GM12878 (cell line): ENCODE results near the gene NEK2.

Experiments
- SRF ChIP-seq, 2 experiments: IDR thresholded peaks; 2 replicates each; pipeline ENCODE4 v1.6.1; 2011; ENCODE audit warnings: low read depth in 2 of 2, low read length in 2 of 2, mild to moderate bottlenecking in 1 of 2, moderate library complexity in 1 of 2
- TF ChIP-seq, protein P1 (sequence below), 3 experiments: IDR thresholded peaks in 2 of 3; conservative IDR thresholded peaks in 1 of 3; 2 replicates each; pipeline ENCODE4 v1.5.1; 2011; ENCODE audit warnings: low read depth in 3 of 3, low read length in 3 of 3, mild to moderate bottlenecking in 3 of 3, control low read depth in 2 of 3, moderate library complexity in 2 of 3, inconsistent platforms in 1 of 3, mixed read lengths in 1 of 3; ENCODE audit not compliant: control insufficient read depth in 2 of 3, insufficient read depth in 1 of 3; ENCODE audit errors: extremely low read depth in 1 of 3
- TF ChIP-seq, protein P2 (sequence below): IDR thresholded peaks from 2 replicates; pipeline ENCODE4 v1.6.1; 2012; ENCODE audit warnings: improper control_type of control experiment, low read depth, low read length; ENCODE audit not compliant: insufficient replicate concordance

DNA sequence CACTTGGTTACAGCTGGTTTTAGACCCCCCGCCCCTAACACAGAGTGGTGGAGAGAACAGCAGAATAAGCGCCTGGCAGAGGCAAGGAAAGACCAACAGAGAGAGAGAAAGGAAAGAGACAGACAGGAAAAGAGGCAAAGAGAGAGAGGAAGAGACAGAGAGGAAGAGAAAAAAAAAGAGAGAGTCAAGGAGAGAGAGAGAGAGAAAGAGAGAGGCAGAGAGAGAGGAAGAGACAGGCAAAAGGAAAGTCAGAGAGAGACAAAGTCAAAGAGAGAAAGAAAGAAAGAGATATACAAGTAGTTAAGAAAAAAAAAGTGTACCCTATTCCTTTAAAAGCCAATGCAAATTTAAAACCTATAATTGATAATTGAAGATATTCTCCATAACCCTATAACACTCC is 13.0 kb upstream of the NEK2 start:
- TF ChIP-seq, protein P1, sequence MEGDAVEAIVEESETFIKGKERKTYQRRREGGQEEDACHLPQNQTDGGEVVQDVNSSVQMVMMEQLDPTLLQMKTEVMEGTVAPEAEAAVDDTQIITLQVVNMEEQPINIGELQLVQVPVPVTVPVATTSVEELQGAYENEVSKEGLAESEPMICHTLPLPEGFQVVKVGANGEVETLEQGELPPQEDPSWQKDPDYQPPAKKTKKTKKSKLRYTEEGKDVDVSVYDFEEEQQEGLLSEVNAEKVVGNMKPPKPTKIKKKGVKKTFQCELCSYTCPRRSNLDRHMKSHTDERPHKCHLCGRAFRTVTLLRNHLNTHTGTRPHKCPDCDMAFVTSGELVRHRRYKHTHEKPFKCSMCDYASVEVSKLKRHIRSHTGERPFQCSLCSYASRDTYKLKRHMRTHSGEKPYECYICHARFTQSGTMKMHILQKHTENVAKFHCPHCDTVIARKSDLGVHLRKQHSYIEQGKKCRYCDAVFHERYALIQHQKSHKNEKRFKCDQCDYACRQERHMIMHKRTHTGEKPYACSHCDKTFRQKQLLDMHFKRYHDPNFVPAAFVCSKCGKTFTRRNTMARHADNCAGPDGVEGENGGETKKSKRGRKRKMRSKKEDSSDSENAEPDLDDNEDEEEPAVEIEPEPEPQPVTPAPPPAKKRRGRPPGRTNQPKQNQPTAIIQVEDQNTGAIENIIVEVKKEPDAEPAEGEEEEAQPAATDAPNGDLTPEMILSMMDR (IDR thresholded peaks at IDR 0.05 in 2 of 3, conservative IDR thresholded peaks at IDR 0.05 in 1 of 3; ENCODE audit: control insufficient read depth in 2 of 3, extremely low read depth in 1 of 3, insufficient read depth in 1 of 3, low read depth in 3 of 3, low read length in 3 of 3), result no peak
- TF ChIP-seq, protein P2, sequence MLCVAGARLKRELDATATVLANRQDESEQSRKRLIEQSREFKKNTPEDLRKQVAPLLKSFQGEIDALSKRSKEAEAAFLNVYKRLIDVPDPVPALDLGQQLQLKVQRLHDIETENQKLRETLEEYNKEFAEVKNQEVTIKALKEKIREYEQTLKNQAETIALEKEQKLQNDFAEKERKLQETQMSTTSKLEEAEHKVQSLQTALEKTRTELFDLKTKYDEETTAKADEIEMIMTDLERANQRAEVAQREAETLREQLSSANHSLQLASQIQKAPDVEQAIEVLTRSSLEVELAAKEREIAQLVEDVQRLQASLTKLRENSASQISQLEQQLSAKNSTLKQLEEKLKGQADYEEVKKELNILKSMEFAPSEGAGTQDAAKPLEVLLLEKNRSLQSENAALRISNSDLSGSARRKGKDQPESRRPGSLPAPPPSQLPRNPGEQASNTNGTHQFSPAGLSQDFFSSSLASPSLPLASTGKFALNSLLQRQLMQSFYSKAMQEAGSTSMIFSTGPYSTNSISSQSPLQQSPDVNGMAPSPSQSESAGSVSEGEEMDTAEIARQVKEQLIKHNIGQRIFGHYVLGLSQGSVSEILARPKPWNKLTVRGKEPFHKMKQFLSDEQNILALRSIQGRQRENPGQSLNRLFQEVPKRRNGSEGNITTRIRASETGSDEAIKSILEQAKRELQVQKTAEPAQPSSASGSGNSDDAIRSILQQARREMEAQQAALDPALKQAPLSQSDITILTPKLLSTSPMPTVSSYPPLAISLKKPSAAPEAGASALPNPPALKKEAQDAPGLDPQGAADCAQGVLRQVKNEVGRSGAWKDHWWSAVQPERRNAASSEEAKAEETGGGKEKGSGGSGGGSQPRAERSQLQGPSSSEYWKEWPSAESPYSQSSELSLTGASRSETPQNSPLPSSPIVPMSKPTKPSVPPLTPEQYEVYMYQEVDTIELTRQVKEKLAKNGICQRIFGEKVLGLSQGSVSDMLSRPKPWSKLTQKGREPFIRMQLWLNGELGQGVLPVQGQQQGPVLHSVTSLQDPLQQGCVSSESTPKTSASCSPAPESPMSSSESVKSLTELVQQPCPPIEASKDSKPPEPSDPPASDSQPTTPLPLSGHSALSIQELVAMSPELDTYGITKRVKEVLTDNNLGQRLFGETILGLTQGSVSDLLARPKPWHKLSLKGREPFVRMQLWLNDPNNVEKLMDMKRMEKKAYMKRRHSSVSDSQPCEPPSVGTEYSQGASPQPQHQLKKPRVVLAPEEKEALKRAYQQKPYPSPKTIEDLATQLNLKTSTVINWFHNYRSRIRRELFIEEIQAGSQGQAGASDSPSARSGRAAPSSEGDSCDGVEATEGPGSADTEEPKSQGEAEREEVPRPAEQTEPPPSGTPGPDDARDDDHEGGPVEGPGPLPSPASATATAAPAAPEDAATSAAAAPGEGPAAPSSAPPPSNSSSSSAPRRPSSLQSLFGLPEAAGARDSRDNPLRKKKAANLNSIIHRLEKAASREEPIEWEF, result no peak
- TF ChIP-seq SRF (IDR thresholded peaks at IDR 0.05; ENCODE audit: low read depth in 2 of 2, low read length in 2 of 2), result no peak
